ENCODE data around the gene CMIP.

The CMIP gene

DNA sequence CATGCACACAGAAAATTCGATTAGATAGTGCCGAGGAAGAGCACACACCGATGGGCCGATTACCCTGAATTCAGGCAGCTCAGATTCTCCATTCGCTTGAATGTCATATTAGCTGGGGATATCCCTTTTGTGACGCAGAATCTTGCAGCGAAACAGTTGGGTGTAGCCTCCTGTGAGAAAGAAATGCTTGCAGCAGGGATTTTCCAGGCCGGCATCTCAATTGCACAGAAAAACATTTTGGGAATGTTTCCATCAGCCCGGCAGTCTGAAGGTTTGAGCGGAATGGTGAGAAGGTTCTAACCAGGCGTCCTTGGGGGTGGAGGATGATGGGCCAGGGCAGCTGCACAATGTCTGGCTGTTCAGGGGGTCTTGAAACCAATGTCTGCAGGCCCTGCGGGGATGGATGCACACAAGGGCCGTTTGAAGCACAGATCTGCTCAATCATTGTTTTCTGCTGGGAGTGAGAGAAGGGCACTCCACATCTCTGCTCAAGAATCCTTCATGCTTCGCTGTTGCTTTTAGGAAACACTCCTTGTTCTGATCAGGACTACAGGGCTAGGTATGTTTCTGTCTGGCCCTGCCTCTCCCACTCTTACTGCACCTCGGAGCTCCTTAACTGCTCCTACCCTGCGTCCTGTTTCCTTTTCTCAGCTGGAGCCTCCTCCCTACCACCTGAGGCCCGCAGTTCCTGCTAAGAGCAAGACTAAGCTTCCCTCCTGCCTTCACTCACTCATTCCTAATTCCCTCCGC lies 94.6 kb downstream of the CMIP start:
- no peak for DNase-seq

DNA sequence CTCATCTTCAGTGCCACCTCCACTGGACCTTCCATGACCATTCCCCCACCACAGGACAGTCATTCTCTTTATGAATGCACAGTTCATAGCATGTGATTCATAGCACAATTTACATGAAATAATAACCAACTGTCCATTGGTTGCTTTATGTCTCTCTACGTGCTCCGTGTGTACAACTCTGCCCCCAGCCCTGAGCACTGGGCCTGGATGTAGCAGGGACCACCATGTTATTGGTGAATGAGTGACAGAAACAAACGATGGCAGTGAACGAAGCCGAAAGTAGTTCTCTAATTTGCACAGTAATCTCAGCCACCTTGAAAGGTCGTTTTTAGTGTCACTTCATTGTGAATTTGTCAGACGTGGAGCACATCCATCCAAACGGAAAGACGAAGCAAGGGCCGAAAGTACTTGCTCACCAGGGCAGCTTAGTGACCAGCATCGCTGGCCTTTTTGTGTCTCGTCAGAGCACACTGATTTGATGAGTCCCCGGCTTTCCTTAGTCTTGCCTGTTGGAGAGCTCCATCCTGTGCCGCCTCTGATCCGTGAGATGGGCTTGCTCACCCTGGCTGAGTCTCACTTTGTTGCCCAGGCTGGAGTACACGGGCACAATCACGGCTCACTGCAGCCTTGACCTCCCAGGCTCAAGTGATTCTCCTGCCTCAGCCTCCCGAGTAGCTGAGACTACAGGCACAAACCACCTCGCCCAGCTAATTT lies 95.3 kb downstream of the CMIP start:
- no peak for DNase-seq

DNA sequence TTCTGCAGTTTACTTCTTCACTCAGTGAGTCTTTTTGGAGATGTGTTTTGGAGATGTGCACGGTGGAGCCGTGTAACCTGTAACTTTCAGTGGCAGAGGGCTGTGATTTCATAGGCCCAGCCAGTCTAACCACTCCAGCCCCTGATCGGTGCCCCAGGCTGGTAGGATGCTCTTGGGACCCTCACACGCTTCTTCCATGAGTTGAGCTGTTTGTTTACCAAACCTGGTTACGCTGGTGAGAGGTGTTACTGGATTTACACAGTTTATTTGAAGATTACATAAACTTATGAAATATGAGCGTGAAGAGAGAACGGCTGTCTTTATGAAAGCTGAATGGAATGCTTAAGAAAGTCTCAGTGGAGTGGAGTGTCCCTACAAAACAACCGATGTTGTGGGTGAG lies 96.7 kb downstream of the CMIP start:
- no peak for DNase-seq

DNA sequence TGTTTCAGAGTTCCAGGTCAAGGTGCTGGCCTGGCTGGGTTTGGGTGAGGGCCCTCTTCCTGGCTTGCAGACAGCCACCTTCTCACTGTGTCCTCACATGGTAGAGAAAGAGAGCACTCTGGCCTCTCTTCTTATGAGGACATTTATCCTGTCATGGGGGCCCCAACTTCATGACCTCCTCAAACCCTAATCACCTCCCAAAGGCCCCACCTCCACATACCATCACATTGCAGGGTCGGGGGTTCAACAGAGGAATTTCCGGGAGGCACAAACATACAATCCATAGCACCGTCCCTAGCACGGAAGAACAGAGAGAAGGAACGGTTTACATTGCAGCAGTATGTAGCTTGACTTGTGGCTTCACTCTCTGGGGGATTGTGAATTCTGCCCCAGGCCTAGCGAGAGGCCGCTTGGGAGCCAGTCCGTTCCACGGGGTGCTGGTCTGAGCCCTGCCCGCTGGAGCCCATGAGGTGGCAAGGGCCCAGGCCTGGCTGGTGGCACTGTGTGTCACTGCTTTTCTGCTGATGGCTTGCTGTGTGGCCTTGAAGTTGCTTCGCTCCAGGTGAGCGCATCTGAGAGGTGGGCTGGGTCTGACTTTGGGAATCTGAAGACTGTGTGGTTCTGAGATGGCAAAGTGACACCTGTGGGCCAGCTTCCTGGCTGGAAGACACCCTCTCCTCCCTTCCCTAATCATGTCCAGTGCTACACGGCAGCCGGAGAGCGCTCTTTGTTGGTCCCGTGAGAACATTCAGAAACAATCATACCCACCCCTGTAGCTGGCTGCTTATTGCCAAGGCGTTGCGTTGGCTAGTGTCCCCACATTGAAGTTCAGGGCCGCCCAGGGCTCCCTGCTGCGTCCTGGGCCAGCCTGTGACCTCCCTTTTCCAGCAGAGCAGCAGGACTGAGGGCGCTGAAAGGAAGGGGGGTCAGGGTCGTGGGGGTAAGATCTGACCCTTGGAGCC lies 98.3 kb downstream of the CMIP start:
- DNase-seq = no peak

DNA sequence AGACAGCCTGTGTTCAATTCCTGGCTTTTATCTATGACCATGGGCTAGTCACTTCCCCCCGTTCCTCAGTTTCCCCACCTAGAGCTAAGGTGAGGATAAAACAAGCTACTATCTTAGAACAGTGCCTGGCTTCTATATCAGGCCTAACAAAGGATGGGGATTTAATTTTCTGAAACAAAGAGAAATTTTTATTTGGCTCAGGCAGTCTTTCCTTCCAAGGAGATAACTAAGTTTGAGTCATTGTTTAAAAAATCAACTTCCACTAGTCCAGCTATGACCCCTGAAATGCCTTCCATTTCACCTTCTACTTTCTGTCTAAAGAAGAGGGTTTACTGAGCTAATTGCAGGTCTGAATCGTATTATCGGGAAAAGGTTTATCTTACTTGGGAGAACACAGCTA lies 99.0 kb downstream of the CMIP start:
- no peak for DNase-seq

DNA sequence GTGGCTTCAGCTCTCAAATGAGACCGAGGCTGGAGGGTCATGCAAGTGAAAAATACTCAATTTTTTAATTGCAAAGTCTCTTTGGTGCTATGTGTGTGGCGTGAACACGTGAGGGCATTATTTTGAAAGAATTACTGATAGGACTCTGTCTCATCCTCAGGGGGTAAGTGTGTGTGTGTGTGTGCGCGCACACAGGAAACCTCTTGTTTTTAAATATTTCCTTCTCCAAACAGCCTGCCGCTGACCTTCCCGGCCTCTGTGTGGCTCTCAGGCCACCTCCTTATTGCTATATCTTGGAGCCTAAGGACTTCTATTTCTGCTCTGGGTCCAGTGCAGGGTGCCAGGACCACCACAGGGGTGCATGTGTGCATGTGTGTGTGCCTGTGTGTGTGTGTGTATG lies 99.7 kb downstream of the CMIP start:
- no peak for DNase-seq

DNA sequence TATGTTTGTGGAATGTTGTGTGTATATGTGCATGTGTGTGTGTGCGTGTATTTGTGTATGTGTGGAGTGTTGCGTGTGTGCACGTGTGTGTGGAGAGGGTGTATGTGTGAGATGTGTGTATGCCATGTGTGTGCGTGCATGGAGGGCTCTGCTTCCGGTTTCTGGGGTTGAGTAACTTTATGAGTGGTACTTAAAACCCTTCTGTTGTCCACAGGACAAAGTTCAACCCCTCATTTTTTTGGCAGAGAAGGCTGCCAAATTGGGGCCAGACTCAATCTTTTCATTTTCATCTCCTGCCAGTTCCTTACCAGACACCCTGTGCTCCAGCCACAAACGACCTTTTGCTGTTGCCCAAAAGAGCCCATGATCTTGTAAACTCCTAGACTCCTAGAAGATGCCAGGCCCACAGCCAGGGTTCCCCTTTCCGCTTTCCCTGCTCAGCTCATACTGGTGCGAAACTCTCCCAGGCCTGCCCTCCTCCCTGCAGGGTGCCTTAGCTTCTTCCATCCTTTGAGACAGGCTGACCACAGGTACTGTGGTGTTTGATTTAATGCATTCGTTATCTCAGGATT lies 100.2 kb downstream of the CMIP start:
- DNase-seq = no peak

DNA sequence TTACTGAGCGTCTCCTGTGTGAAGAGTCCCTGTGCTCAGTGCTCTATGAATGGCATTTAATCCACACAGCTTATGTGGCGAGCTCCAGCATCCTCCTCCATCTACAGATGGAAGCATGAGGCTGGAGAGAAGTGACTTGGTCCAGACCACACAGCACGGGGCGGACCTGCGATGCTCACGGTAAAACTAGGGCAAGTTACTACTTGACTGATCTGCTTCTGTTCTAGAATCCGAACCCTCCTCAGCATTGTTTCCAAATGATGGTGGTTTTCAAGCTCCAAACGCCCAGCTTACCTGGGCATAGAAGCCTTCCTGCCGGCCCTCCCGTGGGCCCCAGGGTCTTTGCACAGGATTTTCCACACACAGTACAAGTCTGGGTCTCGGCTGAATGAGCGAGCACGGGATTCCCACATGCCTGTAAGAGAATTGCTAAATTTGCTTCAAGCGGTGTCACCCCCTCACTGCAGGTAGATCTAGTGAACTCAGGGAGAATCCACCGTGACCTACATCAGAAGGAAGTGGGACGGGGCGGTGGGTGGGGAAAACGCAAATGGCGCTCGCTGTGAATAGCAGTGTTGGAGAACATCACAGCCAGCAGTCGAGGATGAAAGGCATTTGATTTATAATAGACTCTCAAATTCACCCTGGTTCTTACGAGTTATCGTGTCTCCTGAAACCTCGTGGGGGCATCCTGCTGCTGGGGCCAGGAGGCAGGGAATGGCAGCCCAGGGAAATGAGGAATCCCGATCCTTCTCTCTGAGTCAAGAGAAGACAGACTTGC lies 101.1 kb downstream of the CMIP start:
- peak; percentile 13 for DNase-seq

DNA sequence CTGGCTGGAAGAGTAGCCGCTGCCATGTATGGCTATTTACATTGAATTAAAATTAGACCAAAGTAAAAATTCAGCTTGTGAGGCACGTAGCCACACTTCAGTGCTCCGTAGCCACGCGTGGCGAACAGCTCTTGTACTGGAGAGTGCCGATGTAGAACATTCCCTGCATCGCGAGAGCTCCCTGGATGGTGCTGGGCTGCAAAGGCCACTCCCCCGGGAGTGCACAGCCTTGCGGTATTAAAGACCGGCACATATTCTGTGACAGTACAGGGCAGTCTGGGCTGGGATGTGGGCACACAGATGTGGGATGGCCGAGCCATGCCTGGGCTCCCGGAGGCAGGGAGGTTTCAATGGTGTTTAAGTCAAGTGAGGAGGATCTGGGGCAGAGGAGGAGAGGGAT lies 102.2 kb downstream of the CMIP start:
- DNase-seq = no peak

DNA sequence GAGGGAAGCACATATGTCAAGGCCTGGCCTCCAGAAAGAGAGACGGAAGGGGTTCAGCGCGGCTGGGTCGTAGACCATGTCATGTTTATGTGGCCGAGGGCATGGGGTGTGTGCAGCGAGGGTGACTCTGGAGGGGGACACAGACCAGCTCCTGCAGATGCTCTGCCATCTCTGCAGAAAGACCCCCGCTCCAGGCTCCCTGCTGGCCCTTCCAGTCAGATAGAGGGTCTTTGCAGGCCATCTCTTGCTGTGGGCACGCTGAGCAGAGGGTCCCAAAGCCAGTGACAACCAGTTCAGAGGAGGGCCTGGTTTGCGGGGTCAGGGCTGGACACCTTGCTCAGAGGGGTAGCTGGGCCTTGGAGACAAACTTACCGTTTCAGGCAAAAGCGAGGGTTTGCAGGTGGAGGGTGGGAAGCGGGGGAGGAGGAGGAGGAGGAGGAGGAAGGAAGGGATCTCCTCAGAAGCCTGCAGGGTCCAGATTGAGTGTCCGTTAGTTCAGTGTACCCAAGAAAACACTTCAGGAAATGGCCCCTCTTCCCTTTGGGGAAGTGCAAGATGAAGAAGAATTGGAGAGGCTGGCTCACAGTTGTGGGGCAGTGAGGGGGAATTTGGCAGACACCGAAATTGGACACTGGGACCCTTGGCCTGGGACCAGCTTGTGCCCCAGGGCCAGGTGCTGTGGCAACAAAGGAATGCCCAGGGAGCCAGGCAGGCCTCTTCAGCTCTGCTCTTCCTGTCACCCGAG lies 102.8 kb downstream of the CMIP start:
- no peak for DNase-seq

DNA sequence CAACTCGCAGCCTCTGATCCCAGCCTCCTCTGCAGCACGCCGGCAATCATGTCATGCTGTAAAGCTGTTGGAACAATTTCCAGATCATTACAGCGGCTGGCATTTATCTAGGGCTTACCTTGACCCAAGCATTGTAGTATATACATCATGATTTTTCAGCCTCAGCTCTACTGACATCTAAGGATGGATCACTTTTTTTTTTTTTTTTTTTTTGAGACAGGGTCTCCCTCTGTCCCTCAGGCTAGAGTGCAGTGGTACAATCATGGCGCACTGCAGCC lies 103.3 kb downstream of the CMIP start:
- DNase-seq = no peak

DNA sequence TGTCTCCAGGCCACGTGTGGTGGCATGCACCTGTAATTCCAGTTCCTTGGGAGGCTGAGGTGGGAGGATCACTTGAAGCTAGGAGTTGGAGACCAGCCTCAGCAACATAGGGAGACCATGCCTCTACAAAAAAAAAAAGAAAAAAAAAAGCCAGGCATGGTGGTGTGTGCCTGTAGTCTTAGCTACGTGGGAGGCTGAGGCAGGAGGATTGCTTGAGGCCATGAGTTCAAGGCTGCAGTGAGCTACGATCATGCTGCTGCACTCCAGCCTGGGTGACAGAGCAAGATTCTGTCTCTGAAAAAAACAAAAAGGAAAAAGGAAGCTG lies 103.9 kb downstream of the CMIP start:
- no peak for DNase-seq

DNA sequence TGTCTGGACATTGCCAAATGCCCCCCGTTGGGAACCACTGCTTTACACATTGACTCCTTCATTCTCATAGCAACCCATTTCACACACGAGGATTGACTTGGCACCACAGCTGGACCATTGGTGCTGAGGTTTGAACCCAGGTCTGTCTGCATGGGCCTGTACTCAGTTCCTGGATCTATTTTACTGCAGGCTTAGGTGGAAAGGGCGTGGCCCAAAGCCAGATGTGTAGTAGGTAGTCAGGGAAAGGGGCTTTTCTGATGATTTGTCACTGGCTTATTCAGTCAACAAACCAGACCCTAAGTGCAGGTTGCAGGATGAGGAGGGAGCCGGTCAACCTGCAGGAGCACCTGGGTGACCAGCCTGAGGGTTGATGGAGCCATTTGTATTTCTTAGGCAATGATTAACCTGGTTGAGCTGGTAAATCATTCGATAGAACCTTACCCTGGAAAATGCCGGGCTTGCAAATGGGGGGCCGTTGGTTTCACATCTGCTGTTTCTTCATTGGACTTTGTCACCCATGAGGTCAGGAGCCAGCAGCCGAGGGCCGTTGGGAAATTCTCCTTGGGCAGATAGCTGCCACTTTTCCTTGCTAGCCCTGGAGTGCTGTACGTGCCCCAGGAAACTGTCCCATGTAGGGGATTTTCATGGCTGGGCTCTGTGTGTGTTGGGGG lies 104.4 kb downstream of the CMIP start:
- no peak for DNase-seq

DNA sequence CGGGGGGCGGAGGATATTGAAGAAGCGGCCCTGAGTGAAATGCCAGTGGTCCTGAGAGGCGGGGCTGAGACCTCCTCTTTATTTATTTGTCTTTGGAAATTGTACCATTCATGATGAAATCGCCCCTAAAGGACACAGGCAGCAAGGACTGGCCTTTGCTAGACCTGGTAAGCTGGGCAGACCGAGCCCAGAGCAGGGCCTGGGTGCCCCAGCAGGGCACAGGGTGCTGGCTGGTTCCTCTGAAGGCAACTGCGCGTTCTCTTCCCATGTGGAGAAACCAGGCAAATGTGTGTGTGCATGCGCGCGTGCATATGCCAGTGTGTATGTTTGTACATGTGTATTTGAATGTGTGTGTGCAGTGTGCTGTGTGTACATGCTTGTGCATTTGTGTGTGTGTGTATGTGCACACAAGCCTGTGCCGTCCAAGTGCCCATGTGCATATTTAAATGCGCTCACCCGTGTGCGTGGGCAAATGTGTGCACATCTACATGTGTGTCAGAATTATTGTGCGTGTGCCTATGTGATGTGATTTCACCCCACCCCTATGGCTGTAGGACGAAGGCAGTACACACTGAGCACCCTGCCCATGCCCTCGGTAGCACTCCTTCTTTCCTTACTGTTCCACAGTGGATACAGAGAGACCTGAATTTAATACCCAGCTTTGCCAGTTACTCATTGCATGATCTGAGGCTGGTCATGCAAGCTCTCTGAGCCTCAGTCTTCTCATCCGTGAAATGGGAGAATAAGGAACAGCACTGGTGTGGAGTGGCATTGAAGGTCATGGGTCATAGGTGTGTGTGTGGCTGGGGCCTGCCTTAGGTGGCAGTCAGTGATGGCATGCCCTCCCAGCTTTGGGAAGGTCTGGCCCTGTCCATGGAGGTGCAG lies 105.2 kb downstream of the CMIP start:
- no peak for DNase-seq

DNA sequence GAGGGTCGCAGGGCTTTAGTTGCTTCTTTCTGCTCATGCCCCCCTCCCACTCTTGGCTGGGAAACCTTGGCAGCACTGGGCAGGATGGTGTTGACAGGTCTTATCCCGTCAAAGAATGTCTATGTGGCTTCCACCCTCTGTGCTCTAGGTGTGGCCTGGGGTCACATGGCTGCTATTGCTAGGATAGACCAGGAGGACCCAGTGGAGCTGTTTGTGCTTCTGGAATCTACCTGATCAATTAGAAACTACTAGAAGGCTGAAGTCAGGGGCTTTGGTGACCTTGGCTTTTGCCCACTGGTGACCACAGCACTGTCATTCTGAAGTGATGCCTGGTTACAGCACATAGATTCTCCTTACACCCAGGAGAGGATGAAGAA lies 105.8 kb downstream of the CMIP start:
- DNase-seq = no peak

DNA sequence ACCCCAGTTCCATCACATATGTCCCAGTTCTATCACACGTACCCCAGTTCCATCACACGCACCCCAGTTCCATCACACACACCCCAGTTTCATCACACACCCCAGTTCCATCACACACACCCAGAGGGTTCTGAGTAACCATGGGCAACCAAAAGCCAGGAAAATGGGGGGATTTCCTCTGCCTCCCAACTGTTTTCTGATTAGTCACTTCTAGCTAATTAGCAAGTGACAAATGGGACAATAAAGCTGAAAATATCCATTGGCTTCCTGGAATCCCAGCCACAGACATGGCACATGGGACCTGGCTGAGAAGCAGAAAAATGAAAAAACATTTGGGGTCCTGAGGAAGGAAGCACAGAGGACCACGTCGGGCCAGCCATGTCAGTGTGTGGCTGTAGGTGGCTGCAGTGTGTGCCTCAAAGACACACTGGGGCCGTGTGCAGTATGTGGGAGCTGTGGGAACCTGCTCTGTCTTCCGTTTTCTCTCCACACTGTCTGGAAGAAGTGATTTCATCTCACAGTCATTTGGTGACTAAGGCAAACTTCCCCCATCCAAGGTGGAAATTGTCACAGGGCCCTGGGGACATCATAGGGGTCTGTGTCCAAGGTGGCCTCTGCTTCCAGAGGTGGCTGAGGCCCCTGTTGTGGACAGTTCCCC lies 106.7 kb downstream of the CMIP start:
- no peak for DNase-seq

DNA sequence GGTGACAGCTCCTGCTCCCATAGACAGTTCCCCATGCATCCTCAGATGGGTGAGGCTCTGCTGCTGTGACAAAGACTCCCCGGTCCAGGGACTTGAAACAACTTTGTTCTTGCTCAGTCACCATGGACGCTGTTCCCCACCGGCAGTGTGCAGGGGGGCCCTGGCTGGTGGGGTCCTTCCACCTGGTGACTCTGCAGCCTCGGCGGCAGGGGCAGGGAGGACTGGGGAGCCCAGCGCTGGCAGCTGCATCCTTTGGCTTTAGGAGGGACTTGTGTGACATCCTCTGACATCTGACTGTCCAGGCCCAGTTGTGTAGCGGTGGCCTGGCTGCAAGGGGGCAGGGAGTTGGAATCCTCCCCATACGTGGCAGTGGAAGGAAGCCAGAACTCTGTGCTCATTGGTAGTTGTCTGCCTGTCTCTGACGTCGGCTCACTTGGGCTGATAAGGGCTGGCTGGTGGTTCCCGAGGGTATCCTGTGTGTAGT lies 107.3 kb downstream of the CMIP start:
- DNase-seq = no peak

DNA sequence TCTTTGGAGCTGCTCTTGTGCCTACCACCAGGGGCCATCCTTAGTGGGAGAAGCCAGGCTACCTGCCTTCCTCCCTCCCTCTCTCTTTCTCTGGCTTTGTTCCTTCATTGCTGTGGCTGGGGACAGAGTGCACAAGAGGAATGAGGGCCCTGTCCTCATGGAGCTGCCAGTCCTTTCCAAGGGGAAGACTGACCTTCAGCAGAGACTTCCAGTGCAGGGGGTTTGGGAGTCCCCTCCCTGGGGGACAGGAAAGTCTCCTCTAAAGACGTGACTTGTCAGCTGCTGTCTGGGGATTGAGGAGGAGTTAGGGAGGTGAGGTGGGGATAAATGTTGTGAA lies 108.1 kb downstream of the CMIP start:
- DNase-seq = no peak

DNA sequence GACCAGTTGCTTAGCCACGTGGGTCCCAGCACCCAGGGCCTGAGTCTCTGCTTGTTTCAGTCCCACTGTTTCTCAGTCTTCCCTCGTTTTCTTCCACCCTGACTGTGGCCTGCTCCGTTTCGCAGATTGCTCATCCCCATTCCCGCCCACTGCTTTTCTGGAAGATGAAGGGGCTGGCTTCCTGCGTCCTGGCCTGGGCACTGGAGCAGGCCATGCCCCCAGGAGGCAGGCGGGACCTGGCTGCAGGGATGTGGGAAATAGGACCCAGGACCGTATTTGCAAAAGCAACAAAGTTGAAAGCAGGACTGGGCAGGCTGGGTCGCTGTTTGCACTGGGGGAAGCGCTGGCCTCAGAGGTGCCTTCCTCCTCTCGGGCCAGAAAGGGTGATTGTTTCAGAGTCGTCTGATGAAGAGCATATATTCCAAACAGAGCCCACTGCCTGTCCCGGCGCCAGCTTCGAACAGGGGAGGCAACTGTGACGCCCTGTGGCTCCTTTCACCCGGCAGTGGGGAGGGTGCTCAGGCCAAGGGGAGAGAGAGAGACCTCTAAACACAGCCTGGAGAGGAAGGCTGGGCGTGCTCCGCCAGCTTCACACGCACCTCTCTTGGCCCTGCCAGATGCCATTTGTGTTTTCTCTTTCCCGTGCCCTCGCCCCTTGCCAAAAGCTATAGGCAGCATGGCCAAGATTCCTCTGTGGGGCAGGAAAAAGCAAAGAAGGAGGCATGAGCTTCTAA lies 108.6 kb downstream of the CMIP start:
- no peak for DNase-seq

Measured in central memory CD4-positive, alpha-beta T cell (primary cell).